ENCODE measurements around the gene ORM1. TPM values are rescaled to one million over a fixed set of nuclear protein-coding genes. Genes with fewer than 3 reads are reported as not detected.

ORM1 gene
- total RNA-seq, 3 donors from 2014 or later: 8.3 TPM; not detected in 2

- intact Hi-C loops (cut with DNase I; ENCODE audit: low total_unique reads): no loop called here
- no peaks in the 10 kb centered on the region for H3K36me3 ChIP-seq
- no peak for TF ChIP-seq POLR2A (IDR thresholded peaks at IDR 0.05)
- no peak for DNase-seq (ENCODE audit: low spot score in 2 of 2)
- H3K27ac ChIP-seq: no peak overlapping the region
- no peaks in the 10 kb centered on the region for H3K4me1 ChIP-seq
- no peak overlapping the region for H3K4me3 ChIP-seq
- no peaks in the 10 kb centered on the region for H3K9me3 ChIP-seq
- no peaks in the 10 kb centered on the region for H3K27me3 ChIP-seq
Measured at GRCh38 chr9:114282104-114282485, 40.8 kb upstream of the ORM1 start.

- H3K36me3 ChIP-seq: no peaks in the 10 kb centered on the region
- no peak overlapping the region for H3K4me3 ChIP-seq
- no peak overlapping the region for H3K27ac ChIP-seq
- no peaks in the 10 kb centered on the region for H3K27me3 ChIP-seq
- no peaks in the 10 kb centered on the region for H3K4me1 ChIP-seq
- TF ChIP-seq POLR2AphosphoS5 (IDR thresholded peaks at IDR 0.05): no peak
- no peak for TF ChIP-seq CTCF (IDR thresholded peaks at IDR 0.05)
- no peak for TF ChIP-seq POLR2A (IDR thresholded peaks at IDR 0.05)
- intact Hi-C loops (cut with DNase I; ENCODE audit: low total_unique reads): no loop called here
- DNase-seq (ENCODE audit: low spot score in 2 of 2): no peak
- H3K9me3 ChIP-seq: no peaks in the 10 kb centered on the region
Measured at GRCh38 chr9:114282507-114282906, 40.4 kb upstream of the ORM1 start.

- TF ChIP-seq CTCF (IDR thresholded peaks at IDR 0.05): no peak
- TF ChIP-seq POLR2AphosphoS5 (IDR thresholded peaks at IDR 0.05): no peak
- no peak for TF ChIP-seq POLR2A (IDR thresholded peaks at IDR 0.05)
- H3K27ac ChIP-seq: no peak overlapping the region
- no peak for DNase-seq (ENCODE audit: low spot score in 2 of 2)
Measured at GRCh38 chr9:114282926-114283325, 40.0 kb upstream of the ORM1 start.

GRCh38 chr9:114283551-114284111 lies 39.3 kb upstream of the ORM1 start:
- no peak for DNase-seq (ENCODE audit: low spot score in 2 of 2)
- Histone ChIP-seq H3K4me3 (no peak overlapping the region), H3K4me1 (no peaks in the 10 kb centered on the region), H3K9me3 (no peaks in the 10 kb centered on the region), H3K36me3 (no peaks in the 10 kb centered on the region), H3K27ac (no peak overlapping the region), H3K27me3 (no peaks in the 10 kb centered on the region)
- intact Hi-C loops (cut with DNase I; ENCODE audit: low total_unique reads): no loop called here
- TF ChIP-seq POLR2AphosphoS5 (IDR thresholded peaks at IDR 0.05): no peak
- no peak for TF ChIP-seq POLR2A (IDR thresholded peaks at IDR 0.05)
- TF ChIP-seq CTCF (IDR thresholded peaks at IDR 0.05): no peak

More at GRCh38 chr9:114282926-114283325, 40.0 kb upstream of the ORM1 start:
- Histone ChIP-seq H3K9me3 (no peaks in the 10 kb centered on the region), H3K27me3 (no peaks in the 10 kb centered on the region), H3K4me1 (no peaks in the 10 kb centered on the region), H3K4me3 (no peak overlapping the region), H3K36me3 (no peaks in the 10 kb centered on the region)
- intact Hi-C loops (cut with DNase I; ENCODE audit: low total_unique reads): no loop called here

GRCh38 chr9:114284316-114285060 lies 38.4 kb upstream of the ORM1 start:
- H3K9me3 ChIP-seq: no peaks in the 10 kb centered on the region
- intact Hi-C loops (cut with DNase I; ENCODE audit: low total_unique reads): loop anchor here (5.0 kb wide), 1 partner anchor 202 kb away; no protein-coding TSS in a partner anchor
- H3K27ac ChIP-seq: no peak overlapping the region
- no peak overlapping the region for H3K4me3 ChIP-seq
- no peak for TF ChIP-seq CTCF (IDR thresholded peaks at IDR 0.05)
- no peak for TF ChIP-seq POLR2A (IDR thresholded peaks at IDR 0.05)
- TF ChIP-seq POLR2AphosphoS5 (IDR thresholded peaks at IDR 0.05): no peak
- no peaks in the 10 kb centered on the region for H3K27me3 ChIP-seq
- no peaks in the 10 kb centered on the region for H3K36me3 ChIP-seq
- no peak for DNase-seq (ENCODE audit: low spot score in 2 of 2)
- H3K4me1 ChIP-seq: no peaks in the 10 kb centered on the region
